Measurements from ENCODE around the gene VAPB. TPM values are rescaled to one million over a fixed set of nuclear protein-coding genes. Genes with fewer than 3 reads are reported as not detected.

The VAPB gene
- total and polyA plus RNA-seq, 2 donors from 2014 or later, result 49.3 to 60.4 TPM

DNA sequence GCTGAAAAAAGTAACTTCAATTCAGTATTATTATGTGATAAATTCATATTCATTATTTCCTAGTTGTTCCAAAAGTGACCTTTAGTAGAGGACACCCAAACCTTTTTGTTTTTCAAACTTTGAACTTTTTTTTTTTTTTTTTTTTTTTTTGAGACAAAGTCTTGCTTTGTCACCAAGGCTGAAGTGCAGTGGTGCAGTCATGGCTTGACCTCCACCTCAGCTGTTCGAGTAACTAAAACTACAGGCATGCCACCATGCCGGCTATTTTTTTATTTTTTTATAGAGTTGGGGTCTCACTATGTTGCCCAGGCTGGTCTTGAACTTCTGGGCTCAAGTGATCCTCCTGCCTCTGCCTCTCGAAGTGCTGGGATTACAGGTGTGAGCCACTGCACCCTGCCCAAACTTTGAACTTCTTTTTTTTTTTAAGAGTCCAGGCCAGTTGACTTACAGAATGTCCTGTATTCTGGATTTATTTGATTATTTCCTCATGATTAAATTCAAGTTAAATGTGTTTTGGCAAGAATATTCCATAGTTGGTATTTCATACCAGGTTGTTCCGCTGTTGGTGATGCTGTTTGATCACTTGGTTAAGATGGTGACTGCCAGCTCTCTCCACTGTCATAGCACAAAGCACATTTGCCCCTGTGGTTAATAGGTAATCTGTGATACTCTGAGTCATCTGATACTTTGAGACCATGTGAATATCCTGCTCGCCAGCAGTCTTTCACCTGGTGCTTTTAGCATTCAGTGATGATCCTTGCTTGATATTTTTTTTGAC, 48.0 kb downstream of the VAPB start:
- H3K36me3 ChIP-seq (ENCODE audit: control insufficient read depth in 2 of 3, insufficient read depth in 3 of 3, low read length in 3 of 3), result peaks cover 0 to 4% (median 0%) of the 10 kb centered on the region in 3 donors
- TF ChIP-seq, protein P1, sequence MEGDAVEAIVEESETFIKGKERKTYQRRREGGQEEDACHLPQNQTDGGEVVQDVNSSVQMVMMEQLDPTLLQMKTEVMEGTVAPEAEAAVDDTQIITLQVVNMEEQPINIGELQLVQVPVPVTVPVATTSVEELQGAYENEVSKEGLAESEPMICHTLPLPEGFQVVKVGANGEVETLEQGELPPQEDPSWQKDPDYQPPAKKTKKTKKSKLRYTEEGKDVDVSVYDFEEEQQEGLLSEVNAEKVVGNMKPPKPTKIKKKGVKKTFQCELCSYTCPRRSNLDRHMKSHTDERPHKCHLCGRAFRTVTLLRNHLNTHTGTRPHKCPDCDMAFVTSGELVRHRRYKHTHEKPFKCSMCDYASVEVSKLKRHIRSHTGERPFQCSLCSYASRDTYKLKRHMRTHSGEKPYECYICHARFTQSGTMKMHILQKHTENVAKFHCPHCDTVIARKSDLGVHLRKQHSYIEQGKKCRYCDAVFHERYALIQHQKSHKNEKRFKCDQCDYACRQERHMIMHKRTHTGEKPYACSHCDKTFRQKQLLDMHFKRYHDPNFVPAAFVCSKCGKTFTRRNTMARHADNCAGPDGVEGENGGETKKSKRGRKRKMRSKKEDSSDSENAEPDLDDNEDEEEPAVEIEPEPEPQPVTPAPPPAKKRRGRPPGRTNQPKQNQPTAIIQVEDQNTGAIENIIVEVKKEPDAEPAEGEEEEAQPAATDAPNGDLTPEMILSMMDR (IDR thresholded peaks at IDR 0.05; ENCODE audit: borderline replicate concordance, extremely low read depth, insufficient read depth), result no peak
- intact Hi-C loops (cut with DNase I), result no loop called here
- no peak for FAIRE-seq
- H3K9ac ChIP-seq (ENCODE audit: low read length in 3 of 3), result no peak overlapping the region
- peaks cover 0 to 23% (median 21%) of the 10 kb centered on the region in 3 donors for H3K4me1 ChIP-seq (ENCODE audit: control insufficient read depth in 2 of 3, insufficient read depth in 2 of 3, low read depth in 1 of 3, low read length in 3 of 3)
- no peaks in the 10 kb centered on the region for H3K9me3 ChIP-seq (ENCODE audit: control insufficient read depth in 2 of 3, insufficient read depth in 1 of 3, low read length in 3 of 3)
- DNase-seq, result peak in 2 of 5 donors; percentile 34 to 37
- H3K27ac ChIP-seq (ENCODE audit: low read depth in 2 of 2, low read length in 2 of 2), result no peak overlapping the region
- H3K4me3 ChIP-seq (ENCODE audit: low read length in 3 of 3), result no peak overlapping the region
- no peaks in the 10 kb centered on the region for H3K27me3 ChIP-seq (ENCODE audit: control insufficient read depth, insufficient read depth, low read length)

DNA sequence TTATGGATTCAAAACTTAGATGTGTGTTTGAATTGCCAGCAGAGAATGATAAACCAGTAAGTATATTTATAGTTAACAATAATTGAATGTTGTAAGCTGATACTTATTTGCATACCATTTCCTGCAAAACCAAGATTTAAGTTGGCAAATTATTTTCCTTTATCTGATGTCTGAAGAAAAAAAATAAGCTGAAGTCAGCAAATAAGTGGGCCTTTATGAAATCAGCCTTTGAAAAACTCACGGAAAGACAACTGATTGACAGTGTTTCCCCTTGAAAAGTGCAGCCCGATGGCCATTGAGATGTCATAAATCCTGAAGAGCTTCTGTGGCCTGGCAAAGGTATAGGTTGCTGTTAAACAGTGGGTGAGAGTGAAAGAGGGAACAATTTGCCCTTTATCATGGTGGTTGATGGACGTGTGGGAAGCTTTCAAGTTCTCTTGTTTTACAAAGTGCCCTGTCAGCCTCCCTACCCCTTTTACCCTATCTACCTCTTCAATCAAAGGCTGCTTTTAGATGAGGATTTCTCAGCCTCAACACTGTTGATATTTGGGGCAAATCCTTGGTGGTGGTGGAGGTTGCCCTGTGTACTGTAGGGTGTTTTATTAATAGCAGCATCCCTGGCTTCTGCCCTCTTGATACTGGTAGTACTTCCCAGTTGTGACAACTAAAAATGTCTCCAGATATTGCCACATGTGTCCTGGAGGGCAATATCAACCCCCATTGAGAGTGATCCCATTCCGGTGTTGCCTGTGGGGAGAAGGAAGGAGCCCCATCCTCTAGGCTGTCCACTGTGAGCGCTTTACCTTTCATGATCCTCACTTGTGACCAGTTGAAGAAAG, 50.2 kb downstream of the VAPB start:
- TF ChIP-seq, protein P1 (IDR thresholded peaks at IDR 0.05; ENCODE audit: borderline replicate concordance, extremely low read depth, insufficient read depth), result no peak
- Histone ChIP-seq H3K9me3 (ENCODE audit: control insufficient read depth in 2 of 3, insufficient read depth in 1 of 3, low read length in 3 of 3) (no peaks in the 10 kb centered on the region), H3K27ac (ENCODE audit: low read depth in 2 of 2, low read length in 2 of 2) (no peak overlapping the region), H3K27me3 (ENCODE audit: control insufficient read depth, insufficient read depth, low read length) (no peaks in the 10 kb centered on the region), H3K36me3 (ENCODE audit: control insufficient read depth in 2 of 3, insufficient read depth in 3 of 3, low read length in 3 of 3) (peaks cover 0 to 5% (median 0%) of the 10 kb centered on the region in 3 donors), H3K9ac (ENCODE audit: low read length in 3 of 3) (no peak overlapping the region), H3K4me3 (ENCODE audit: low read length in 3 of 3) (no peak overlapping the region), H3K4me1 (ENCODE audit: control insufficient read depth in 2 of 3, insufficient read depth in 2 of 3, low read depth in 1 of 3, low read length in 3 of 3) (peaks cover 0 to 10% (median 8%) of the 10 kb centered on the region in 3 donors)
- no peak for DNase-seq
- FAIRE-seq, result no peak
- intact Hi-C loops (cut with DNase I), result no loop called here

DNA sequence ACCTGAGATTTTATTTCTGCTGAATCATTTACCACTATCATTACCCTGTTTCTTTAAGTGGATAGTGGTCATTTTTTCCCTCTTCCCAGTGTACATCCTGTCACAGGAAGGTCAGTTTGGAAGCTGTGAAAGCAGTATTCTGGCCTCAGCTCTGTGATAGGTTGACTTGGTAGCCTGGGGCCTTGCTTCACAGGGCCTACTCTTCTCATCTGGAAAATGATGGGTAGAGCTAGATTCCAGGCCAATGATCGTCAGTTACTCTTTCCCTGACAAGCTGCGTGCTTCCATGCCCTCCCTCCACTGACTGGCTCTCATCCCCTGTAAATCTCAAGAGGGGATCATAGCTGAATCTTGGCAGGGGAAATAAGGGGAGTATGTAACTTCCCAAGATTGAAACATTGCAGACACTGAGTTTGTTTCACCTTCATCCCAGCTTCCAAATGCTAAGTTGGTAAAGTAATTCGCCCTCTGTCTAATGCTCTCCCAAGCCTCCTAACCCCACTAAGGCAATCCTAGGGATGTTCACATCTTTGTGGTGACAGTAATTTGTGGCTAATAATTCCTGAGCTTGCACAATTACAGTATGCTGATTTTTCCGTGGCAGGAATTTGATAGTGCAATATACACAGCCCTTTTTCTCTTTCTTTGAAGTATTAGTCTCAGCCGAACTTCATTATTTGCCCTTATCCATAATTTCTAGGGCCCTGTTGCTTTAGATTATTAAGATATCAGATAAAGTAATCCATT, 51.2 kb downstream of the VAPB start:
- Histone ChIP-seq H3K27ac (ENCODE audit: low read depth in 2 of 2, low read length in 2 of 2) (no peak overlapping the region), H3K4me3 (ENCODE audit: low read length in 3 of 3) (no peak overlapping the region), H3K27me3 (ENCODE audit: control insufficient read depth, insufficient read depth, low read length) (no peaks in the 10 kb centered on the region), H3K36me3 (ENCODE audit: control insufficient read depth in 2 of 3, insufficient read depth in 3 of 3, low read length in 3 of 3) (peaks cover 0 to 3% (median 0%) of the 10 kb centered on the region in 3 donors), H3K9me3 (ENCODE audit: control insufficient read depth in 2 of 3, insufficient read depth in 1 of 3, low read length in 3 of 3) (no peaks in the 10 kb centered on the region), H3K4me1 (ENCODE audit: control insufficient read depth in 2 of 3, insufficient read depth in 2 of 3, low read depth in 1 of 3, low read length in 3 of 3) (peaks cover 0 to 10% (median 8%) of the 10 kb centered on the region in 3 donors), H3K9ac (ENCODE audit: low read length in 3 of 3) (no peak overlapping the region)
- no peak for FAIRE-seq
- DNase-seq, result no peak
- TF ChIP-seq, protein P1 (IDR thresholded peaks at IDR 0.05; ENCODE audit: borderline replicate concordance, extremely low read depth, insufficient read depth), result no peak
- intact Hi-C loops (cut with DNase I), result no loop called here
